DOHH2 (cell line): ENCODE measurements around the gene GPRC5B.

Source experiments
- CTCF ChIP-seq: fragments of 200-600 bp; sonication (generic); IDR thresholded peaks from one replicate; pipeline ENCODE4 v1.5.1; 2014; ENCODE audit warnings: antibody characterized with exemption, mild to moderate bottlenecking, low read depth, low read length; ENCODE audit not compliant: poor library complexity, severe bottlenecking
- EZH2phosphoT487 ChIP-seq: fragments of 200-600 bp; sonication (generic); IDR thresholded peaks from 2 replicates; pipeline ENCODE4 v1.6.1; 2017; ENCODE audit warnings: borderline replicate concordance, mild to moderate bottlenecking, antibody characterized with exemption, low read length, moderate library complexity, mixed read lengths

- TF ChIP-seq CTCF (no peak), EZH2phosphoT487 (no peak)
Measured at GRCh38 chr16:19892902-19893301, 8.3 kb upstream of the GPRC5B start.
